Mesenteric fat pad (tissue), 1 donor: ENCODE measurements around the gene ALDH3A2. TPM values are rescaled to one million over a fixed set of nuclear protein-coding genes. Genes with fewer than 3 reads are reported as not detected.
A peak's percentile ranks its signal among the peaks of the same experiment; 100 is the strongest.

Experiments used
- DNase-seq: peaks from one replicate; pipeline ENCODE4 v3.0.0-alpha.2; 2020; ENCODE audit warnings: low spot score
- long read RNA-seq: library from polyadenylated mRNA; unstranded; transcript quantifications from one replicate; pipeline ENCODE4 v2.0.0, GENCODE V29; 2020
- total RNA-seq: library from RNA; stranded (reverse); fragmentation: NEBNext Ultra II Directional; extraction: Animal tissue kit (Norgen Biotek cat#: 25700); gene quantifications from one replicate; pipeline ENCODE4 v1.2.1, GENCODE V29; 2021
- donor health status: DM: yes; HTN: yes; CAD: no.

ALDH3A2 gene
- total RNA-seq: 107 TPM
- long read RNA-seq, transcript ALDH3A2-201 (10 exons, 3,928 nt): major isoform, 249 of 369 reads
- long read RNA-seq, transcript ALDH3A2-202 (11 exons, 3,828 nt): minor isoform, 47 of 369 reads
- long read RNA-seq, transcript ALDH3A2-203 (11 exons, 3,640 nt): minor isoform, 12 of 369 reads
- long read RNA-seq, transcript ALDH3A2-210 (1 exons, 3,512 nt): minor isoform, 11 of 369 reads
- long read RNA-seq, partial matches to known transcripts: 8 of 369 reads
- long read RNA-seq, other reads (novel, unspliced or antisense): 27 of 369 reads

DNA sequence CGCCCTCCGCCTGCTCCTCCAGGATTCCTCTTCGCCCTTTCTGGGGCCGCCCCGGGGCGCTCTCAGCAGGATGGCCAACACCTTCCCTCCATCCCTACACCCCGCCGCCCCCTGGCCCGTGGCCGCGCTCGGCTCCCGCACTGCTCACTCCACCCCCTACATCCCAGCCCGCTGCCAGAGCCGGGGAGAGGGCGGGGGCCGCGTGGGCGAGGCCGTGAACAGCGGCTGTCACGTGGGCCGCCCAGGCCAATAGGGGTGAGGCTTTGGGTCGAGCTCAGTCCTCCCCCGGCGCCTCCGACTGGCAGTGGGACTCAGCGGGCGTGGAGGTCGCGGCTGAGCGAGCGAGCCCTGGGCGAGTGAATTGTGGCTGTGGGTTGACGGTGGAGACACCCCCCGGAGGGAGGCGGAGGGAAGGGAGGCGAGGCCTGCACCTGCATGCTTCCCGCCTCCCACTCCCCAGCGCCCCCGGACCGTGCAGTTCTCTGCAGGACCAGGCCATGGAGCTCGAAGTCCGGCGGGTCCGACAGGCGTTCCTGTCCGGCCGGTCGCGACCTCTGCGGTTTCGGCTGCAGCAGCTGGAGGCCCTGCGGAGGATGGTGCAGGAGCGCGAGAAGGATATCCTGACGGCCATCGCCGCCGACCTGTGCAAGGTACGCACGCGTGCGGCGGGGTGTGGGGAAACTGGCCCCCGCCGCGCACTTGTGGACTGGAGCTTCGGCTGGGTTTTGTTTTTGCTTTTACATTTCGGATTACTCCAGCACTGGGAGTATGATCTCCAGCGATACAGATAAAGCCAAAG lies at the start of gene ALDH3A2:
Gene ALDH3A2 (plus strand): TSS at position 277 of the 799 bp plus-strand sequence. CDS start 221 bp downstream, at position 498.
- peak; percentile 99 for DNase-seq

DNA sequence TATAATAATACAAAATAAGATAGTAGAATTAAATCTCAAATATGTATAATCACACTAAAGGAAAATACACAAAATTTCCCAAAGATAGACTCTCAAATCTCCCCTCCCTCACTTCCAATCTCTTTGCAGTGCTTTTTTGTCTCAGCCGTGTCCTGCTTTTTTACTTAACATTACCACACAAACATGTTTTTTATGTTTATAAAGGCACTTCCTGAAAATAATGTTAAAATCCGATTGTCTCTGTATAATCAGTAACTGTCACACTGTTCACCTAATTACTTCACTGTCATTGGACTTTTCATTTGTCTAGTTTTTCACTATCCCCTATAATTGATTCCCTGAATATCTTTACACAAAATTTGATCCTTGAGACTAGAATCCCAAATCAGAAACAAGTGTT lies 38.2 kb upstream of the ALDH3A2 start:
- no peak for DNase-seq

DNA sequence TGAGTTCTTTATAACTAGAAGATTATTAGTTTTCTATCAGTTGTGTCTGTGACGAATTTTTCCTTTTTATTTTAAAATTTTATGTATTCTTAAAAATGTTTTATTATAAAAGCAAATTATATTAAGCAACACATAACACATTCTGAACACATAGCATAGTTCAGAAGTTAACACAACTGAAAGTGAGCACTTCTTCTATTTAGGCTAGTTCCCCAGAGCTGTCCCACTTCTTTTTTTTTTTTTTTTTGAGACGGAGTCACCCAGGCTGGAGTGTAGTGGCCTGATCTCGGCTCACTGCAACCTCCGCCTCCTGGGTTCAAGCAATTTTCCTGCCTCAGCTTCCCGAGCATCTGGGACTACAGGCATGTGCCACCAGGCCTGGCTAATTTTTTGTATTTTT lies 37.7 kb upstream of the ALDH3A2 start:
- DNase-seq: no peak

DNA sequence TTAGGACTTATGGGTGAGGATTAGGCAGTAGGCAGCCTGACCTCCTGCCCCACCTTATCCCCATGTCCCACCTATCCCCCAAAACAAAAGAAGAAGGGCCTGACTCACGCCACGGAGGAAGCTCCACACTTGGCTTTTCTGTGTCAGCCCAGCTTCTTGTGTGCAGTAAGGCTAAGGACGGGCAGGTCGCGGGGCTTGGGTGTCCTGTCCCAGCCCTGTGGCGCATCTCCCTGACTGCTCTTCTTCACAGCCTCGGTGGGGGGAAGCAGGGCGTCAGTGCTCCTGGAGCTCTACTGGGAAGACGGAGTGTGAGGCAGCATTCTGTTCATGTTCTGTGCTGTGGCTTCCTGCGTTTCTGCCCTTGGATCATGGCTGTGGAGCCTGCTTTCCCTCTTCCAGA lies 34.6 kb upstream of the ALDH3A2 start:
- no peak for DNase-seq

DNA sequence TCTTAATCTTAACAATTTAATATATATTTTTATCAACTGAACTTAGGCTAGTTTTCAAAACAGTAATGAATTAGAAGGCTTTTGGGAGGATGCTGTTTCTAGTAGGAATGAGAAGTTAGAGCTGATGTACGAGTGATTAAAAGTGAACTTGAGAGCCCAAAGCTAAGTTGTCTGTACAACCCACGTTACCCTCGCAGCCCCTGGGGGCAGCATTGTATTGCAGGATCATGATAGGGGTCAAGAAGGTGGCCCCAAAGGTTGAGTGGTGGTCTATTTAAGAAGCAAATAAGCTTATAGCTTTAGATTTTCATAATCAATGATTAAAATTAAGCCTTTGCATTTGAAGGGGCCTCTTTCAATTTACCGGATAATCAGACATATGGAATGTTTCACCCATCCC lies 33.7 kb upstream of the ALDH3A2 start:
- DNase-seq: no peak

DNA sequence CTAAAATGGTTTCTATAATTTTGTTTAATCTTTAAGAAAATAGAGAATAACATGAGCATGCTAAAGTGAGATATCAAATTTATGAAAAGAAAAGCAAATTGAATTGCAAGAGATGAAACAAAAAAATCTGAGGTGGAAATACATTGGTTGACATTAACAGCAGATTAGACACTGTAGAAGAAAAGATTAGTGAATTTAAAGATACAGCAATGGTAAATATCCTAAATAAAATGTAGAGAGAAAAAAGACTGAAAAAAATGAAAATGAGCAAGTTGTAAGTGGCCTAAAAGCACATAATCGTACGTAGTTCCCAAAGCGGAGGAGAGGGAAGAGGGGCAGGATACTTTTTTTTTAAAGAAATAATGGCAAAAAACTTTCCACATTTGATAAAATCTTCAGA lies 30.5 kb upstream of the ALDH3A2 start:
- DNase-seq: no peak

DNA sequence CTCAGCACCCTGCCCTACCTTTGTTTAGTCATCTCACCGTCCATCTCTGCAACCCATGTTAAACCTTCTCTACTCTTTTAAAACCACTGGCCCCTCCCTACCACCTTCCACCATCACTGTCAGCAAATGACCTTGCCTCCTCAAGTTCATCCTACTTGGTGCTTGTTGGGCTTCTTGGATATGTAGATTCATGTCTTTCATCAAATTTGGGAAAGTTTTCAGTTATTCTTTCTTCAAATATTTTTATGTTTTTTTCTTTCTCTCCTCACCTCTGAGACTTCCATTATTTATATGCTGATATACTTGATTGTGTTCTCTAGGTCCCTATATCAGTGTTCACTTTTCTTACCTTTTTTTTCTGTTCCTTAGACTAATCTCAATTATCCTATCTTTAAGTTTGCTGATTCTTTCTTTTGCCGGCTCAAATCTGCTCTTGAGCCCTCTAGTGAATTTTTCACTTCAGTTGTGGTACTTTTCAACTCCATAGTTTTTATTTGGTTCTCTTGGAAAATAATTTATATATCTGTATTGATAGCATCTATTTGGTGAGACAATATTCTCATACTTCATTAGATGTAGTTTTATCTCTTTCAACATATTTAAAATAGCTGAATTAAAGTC lies 28.7 kb upstream of the ALDH3A2 start:
- DNase-seq: no peak

DNA sequence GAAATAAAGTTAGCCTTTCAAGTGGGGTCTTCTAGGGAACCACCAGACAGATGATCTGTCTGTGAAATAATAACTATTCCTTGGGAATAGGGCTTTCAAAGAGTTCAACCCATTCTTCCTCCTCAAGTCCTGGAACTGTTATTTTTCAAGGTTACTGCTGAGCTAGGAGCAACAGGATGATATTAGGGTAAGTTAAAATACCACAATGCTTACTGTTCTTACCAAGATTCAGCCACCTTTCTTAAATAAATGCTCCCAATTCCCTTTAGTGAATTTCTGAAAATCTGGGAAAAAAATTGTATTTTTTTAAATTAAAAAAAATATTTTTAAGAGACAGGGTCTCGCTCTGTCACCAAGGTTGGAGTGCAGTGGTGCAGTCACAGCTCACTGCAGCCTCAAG lies 26.9 kb upstream of the ALDH3A2 start:
- DNase-seq: no peak

DNA sequence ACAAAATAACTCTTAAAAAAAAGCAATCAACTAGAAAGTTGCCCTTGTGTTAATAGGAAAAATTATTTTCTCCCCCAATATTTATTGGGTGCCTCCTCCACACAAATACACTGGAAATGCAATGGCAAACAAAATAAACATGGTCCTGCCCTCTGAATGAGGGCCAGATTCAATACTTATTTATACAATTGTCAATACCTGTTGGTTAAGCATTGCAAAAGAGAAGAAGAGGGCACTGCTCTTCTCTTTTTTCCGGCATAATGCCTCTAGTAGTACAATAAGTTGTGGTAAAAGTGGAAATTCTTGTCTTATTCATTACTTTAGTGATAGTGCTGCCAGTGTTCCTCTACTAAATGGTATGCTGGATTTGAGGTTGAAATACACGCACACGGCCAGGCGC lies 22.5 kb upstream of the ALDH3A2 start:
- DNase-seq: no peak

DNA sequence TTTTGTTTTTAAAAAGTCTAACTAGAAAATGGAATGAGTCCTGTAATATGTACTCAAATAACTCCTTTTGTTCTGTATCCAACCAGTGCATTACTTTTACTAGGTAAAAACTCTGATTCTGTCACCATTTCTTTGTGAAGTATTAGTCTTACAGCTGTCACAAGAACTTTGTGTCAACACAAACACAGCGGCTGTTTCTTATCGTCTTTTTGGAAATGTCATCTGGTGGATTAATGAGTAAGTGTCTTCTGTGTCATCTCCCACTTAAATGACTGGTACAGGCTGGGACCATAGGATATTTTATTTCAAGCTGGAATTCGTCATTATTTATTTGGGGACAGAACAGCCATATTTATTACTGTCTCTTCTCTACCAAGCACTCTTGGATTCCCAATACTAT lies 19.1 kb upstream of the ALDH3A2 start:
- DNase-seq: no peak

DNA sequence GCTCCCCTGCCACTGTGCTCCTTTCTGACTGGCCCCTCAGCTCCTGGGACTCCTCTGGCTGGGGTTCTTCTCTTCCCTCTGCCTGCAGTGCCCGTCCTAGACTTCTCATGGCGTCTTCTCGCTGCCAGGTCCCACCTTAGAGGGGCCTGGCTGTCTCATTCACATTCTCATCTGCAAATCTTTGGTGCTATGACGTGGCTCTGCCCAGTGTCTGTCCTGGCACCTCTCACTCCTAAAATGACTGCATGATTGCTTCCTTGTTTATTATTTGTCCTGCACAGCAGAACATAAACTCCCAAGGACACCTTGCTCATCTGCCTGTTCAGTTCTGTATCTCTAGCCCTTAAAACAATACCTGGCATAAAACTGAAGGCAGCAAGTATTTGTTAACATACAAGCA lies 18.5 kb upstream of the ALDH3A2 start:
- no peak for DNase-seq

DNA sequence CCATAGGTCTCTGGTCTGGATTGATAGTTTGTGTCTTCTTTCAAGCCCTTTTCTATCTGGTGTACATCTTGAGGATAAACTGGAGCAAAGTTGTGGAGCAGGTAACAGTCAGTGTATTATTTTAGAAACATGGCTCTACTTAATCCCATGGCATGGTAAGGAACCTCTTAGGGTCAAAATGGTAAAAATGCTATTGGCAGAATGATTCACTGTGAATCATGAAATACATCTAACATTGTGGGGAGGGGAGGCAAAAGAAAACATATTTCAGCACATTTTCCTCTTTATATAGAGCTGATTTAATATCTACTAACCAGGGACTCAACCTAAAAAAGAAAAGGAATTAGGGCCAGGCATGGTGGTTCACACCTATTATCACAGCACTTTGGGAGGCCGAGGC lies 17.9 kb upstream of the ALDH3A2 start:
- no peak for DNase-seq

DNA sequence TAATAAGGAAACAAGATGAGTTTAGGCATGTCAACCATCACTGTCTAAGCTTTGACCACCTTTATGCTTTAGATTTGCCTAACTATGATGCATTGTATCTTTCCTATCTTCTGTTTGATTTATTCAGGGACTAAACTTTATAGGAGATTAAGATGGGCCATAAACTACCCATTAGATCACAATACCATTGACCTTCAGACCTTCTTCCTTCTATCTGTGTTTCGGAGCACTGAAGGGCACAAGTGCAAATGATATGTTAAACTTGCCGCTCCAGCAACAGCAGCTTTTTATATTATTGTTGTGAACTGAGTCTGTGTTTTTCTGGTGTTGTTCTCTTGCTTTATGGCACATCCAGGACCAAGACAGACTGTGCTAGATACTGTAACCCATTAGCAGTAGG lies 16.6 kb upstream of the ALDH3A2 start:
- DNase-seq: no peak

DNA sequence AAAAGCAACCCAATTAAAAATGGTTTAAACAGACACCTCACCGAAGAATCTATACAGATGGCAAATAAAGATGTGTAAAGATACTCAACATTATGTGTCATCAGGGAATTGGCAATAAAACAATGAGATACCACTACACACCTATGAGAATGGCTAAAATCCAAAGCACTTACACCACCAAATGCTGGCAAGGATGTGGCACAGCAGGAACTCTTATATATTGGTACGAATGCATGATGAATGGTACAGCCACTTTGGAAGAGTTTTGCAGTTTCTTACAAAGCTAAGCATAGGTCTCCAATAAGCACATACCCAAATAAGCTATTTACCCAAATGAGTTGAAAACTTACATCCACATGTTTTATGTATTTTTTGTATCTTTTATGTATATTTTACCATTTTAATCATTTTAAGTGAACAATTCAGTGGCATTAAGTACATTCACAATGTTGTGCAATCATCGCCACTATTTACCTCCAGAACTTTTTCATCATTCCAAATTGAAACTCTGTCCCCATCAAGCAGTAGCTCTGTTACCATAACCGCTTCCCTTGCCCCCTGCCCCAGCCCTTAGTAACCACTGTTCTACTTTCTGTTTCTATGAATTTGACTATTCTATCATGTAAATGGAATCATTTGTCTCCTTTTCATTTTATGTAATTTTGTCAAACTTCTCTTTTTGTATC lies 6.7 kb upstream of the ALDH3A2 start:
- no peak for DNase-seq

DNA sequence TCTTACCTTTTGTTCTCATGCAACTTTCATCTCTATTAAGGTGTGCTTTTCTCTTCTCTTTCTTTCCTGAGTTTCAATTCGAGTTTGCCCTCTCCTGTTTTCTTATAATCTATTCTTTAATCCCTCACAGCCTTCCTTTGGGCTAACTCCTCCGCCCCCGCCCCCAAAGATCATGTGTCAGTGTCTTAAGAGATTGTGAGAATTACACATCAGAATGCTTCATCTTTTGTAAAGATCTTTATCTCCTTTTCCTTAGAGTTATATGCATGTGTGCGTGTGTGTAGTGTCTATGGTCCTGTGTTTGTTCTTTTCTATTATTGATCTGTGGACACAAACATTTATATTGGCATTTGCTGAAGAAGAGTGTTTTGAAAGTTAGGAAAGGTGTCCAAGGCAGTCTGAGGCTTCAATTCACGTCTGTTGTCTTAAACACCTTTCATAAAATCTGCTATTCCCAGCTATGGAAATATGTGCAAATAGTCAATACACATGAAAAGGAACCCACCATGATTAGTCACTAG lies 6.1 kb upstream of the ALDH3A2 start:
- no peak for DNase-seq

DNA sequence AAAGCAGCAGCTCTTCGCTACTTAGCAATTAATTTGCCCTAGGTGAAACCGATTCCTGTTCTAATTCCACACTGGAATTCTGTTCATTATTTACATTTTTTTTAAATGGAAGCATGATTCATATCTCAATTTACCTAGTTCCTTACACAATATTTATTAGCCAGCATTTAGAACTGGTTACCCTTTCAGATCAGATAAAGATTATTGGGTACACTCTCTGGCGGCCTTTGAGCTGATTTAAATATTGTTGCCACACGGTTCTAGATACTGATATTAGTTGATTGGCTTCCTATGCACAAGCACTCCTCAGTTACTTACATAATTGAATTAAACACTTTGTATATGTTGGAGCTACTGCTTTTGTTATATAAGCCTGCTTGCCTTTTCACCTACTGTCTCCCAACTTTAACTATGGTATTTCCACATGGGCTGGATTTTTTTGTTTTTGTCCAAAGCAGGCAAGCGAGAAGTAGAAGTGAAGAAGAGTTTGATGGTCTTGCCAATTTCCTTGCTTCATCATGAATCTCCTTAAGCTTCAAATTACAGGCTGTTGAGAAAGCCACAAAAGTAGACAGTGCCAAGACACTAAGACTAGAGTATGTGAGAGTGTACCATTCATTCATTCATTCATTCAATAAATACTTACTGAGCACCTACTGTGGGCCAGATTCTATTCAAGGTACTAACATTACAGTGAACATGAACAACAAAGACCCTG lies 3.9 kb upstream of the ALDH3A2 start:
- no peak for DNase-seq

DNA sequence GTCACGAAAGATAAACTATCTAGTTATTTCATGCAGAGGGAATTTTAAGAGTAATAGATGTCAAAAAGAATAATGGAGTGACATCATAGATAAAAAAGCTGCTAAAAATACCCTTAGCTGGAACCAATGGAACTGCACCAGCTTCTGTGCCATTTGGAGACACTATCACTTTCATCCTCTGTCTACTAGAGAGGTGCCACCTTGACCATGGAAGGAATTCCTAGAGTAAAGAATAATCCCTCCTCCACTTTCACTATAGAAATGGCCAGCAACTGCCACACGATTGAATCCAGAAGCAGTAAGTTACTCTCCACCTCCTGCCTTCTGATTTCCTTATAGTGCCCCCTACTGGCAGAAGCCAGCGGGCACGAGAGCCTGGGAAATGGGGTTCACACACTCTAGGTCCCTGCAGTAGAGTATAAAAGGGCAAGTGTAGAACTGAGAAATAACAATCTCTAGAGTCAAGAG lies 2.8 kb upstream of the ALDH3A2 start:
- no peak for DNase-seq

DNA sequence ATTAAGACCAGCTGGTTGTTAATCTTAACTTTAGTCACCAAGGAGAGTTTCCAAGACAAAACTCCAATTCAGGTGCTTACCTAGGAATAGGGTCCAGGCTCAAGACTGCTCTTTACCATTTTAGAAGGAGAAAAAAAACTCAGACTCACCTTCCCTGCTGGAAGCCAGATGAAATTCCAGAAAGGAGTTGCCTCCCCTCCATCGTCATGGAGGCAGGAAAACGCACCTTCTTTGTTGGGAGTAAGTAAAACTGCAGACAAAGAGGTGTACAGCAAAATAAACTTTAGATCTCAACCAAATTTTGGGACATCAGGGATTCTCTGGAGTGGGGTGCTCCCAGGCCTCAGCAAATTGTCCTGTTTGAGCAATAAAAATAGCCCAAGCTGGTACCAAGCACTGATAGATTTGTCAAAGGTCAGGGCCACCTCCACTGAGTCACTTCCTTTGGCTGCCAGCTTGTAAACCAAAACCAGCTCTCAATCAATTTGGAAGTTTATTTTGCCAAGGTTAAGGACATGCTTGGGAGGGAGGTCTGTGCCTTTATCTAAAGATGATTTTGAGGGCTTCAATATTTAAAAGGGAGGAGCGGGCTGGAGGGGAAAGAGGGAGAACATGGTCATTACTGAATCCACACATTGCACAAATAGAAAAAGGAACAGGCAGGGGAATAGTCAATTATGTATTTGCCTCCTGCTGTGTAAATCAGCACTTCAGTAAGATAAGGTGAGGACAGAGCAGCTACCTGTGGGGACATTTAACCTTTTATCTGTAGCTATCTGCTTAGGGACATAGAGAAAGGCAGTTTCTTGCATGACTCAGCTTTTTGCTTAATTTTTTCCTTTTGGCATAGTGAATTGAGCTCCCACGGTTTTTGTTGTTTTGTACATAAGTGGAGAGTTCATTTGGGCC lies 1.5 kb upstream of the ALDH3A2 start:
- DNase-seq: no peak

DNA sequence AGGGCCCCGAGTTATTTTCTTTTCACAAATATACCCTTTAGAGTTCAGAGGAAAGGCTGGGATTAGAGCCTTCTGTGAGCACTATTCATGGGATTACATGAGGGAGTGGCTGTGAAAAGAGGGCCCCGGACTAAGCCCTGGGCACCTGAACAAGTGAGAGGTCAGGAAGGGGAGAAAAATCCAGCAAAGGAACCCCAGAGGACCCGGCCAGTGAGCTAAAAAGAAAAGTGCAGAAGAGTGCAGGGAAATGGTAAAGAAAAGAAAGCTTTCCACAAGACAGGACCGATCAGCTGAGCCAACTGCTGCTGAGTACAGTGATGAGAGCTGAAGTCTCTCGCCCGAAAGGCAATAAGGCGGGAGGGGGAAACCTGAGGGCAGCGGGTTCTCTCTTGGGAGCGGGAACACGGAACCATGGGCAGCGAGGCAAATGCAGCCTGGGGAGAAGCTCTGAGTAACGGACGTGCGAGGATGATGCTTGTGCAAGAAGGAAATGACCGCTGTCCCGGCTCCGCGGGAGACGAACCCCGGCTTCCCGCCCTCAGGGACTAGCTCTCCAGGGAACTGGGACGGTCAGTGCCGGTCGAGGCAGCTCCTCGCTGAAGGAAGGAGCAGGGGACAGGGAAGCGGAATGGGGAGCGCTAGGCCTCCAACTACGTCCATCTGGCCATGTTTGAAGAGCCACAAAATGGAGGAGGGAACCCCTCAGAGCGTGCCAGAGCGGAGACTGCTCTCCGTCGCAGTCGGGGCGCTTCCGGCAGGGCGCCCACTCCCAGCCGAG lies 665 bp upstream of the ALDH3A2 start:
- DNase-seq: peak; percentile 92
